Activated naive CD4-positive, alpha-beta T cell (primary cell): Measurements from ENCODE around the gene GNAL.

ENCODE experiments used
- DNase-seq, 4 experiments: peaks; one replicate each; lab custom pipeline; 2025; lab: John Stamatoyannopoulos, UW

The GNAL gene

GRCh38 chr18:11809895-11810294 is 120.8 kb downstream of the GNAL start:
- no peak for DNase-seq

DNA sequence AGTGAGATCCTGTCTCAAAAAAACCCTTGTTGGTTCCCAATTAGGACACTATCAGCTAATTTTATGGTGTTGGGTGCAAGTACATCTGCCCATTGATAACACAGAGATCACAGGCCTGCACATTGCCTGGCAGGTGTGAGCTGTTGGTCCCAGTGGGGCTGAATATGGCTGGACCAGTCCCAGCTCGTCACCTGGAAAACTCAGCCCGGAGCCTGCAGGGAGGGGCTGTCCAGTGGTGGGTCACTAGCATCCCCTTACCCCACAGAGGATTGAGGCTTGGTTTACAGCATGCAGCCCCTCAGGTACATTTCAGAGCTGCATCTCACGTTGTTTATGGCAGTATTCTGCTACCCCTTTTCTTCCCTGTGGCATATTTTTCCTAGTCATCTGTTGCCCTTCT is 121.3 kb downstream of the GNAL start:
- no peak for DNase-seq

DNA sequence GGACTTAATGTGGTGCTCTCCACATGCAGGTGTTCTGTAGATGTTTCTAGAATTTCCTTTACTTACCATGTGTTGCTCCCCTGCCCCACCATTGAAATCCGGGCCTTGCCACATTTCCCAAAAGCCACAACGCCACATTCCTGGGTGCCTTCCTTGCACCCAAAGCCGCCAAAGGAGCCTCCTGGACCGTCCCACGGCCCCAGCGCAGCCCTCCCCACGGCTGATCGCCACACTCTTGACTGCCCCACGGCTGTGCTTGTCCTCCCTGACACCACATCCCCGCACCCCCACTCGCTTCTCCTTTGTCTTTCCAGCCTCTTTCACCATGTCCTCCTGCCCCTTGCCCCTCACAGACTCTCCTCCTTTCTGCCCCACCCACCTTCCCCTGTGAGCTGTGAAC is 121.9 kb downstream of the GNAL start:
- DNase-seq, result no peak

DNA sequence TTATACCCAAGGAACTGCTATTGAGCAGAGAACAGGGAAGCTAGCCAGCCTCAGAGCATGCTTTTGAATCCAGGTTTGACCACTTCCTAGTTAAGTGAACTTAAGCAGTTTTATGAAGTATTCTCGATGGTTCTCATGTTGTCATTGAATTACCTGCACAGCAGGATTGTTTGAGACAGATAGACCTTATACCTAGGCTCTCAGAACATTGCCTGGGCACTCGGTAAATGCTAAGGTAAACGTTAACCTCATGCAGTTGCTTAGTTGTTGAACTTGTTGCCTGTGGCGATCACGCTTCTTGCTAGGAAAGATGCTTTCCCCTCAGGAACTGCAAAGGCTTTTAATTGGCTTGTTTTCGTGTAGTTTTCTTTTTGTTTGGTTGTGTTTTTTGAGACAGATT is 128.2 kb downstream of the GNAL start:
- DNase-seq, result no peak

DNA sequence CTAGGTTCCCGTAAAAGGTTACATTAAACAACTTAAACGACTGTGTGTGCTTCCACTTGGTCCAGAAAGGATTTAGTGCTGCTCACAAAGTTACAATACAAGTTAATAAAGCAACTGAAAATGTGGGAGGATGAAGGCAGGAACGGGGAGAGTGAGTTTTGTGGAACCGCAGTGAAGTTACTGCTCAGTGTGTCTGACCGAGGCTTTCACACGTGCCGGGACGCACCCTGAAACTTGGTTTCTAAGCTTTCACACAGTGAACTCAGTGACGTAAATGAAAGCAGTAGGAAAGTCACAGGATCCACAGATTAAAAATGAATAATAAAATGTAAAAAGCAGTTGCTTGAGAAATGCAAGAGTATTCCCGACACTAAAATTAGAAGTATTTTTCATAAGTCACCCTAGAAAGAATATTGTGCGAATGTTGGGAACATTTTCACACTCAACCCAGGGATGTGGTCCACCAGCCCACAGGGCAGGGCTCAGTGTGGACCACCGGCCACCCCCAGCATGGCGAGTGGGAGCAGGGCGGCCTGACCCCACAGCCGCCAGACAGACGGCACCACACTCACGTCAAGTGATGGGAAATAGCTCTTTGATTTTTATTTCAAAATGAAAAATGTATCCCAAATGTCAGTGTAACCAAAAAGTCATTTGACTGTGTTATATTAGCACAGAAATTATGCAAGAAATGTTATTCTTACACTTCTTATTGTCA is 129.6 kb downstream of the GNAL start:
- no peak for DNase-seq

DNA sequence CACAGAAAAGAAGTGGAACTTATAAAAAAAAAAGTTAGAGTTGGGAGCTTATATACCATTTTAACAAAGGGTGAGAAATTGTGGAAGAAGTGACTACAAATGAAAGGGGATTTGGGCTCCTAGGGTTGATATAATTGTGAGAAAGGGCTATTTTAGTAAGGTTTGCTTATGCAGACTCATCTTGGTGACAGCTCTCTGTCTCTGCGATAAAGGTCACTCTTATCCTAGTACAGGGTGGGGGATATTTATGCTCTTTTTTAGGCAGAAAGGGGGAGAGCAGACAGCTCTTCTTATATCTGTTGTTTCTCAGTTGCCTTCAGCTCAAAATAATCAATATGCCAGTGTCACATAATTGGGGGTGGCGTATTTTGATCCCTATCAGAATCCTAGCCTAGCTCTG is 130.9 kb downstream of the GNAL start:
- DNase-seq, result no peak

DNA sequence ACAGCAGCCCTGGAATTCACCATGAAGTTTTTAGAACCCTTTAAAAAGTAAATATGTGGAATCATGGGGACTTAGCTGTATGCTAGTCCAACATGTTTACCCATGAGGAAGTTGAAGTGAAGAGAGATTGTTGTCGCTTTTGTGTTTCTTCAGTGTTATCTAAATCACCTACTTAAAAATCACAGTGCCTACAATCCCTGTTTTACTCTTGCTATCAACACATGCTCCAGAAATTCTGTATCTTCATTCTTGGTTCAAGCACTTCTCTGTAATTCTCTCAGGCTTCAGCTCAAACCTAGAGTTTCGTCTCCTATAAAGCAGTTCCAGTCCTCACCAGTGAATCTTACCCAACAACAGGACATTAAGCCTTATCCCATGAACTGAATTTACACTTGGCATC is 131.6 kb downstream of the GNAL start:
- DNase-seq, result no peak

DNA sequence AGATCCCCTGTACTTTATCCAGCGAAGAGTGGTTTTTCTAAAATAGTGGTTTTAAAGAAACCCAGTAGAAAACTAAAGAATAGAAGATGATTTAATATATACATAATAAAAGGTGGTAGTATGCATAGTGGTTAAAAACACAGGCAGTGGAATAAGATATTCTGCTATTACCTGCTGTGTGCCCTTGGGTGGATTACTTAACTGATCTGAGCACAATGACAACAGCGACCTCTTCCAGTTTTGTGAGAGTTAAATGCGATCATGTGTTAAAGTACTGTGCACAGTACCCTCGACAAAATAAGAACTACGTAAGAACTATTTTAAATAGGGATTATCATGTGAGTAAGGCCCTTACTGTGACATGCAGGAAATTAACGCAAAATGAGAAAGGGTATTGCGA is 132.1 kb downstream of the GNAL start:
- no peak for DNase-seq

GRCh38 chr18:11821643-11822237 is 132.7 kb downstream of the GNAL start:
- DNase-seq, result no peak

DNA sequence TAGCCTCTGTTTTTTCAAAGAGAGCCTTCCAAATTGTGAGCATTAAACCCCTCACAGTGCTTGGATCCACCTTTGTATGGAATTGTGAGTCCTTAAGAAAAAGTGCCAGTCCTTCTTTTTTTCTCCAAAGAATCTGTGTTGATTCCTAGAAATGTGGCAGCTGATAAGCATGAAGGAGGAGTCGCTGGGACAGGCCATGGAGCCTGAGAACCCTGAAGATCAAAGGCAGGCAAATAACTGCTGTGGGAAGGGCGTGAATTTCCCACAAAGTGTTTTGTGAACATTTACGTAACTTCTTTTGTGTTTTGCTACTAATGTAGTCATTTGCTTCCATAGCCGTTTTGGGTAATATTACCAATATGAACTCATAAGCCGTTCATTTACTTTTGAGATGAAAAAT is 134.5 kb downstream of the GNAL start:
- no peak for DNase-seq

GRCh38 chr18:11826836-11827235 is 137.8 kb downstream of the GNAL start:
- DNase-seq, result no peak

- no peak for DNase-seq
Measured at GRCh38 chr18:11828786-11829432, 139.8 kb downstream of the GNAL start.

GRCh38 chr18:11830585-11830984 is 141.5 kb downstream of the GNAL start:
- DNase-seq, result no peak

GRCh38 chr18:11831921-11832320 is 142.9 kb downstream of the GNAL start:
- no peak for DNase-seq

DNA sequence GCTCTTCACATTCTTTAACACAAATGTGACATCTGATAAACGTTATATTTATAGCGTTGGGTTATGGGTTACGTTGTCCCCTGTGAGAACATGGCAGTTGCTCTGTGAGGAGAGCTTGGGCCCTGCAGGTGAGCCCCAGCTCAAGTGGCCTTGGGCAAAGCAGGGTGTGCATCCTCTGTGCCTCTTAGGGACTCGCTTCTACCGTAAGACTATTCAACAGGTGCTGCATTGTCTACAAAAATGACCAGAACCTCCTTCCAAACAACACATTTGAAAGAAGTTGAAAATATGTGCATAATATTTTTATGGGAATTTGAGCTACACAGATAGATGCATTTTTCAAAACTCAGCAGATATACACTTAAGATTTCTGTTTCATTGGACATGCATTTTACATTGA is 145.7 kb downstream of the GNAL start:
- DNase-seq, result no peak

GRCh38 chr18:11839556-11839955 is 150.5 kb downstream of the GNAL start:
- DNase-seq, result no peak

DNA sequence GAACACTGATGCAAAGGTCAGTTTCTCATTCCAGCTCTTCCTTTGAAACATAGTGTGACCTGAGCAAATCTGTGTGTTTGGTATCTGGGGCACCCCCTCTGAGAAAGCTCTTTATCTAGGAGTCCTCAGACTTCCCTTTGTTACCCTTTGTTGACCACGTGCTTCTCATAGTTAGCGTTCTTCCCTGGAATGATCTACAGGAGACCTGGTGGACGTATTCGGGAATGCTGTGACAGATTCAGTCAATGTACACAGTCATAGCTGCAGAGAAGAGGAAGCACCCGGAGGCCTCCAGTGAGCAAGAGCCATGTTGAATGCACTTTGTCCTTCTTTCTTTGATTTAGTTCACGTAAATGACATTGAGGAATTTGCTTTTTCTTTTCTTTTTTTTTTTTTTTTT is 151.4 kb downstream of the GNAL start:
- no peak for DNase-seq

GRCh38 chr18:11842562-11842961 is 153.5 kb downstream of the GNAL start:
- DNase-seq, result no peak

- no peak for DNase-seq
Measured at GRCh38 chr18:11844436-11844835, 155.4 kb downstream of the GNAL start.

DNA sequence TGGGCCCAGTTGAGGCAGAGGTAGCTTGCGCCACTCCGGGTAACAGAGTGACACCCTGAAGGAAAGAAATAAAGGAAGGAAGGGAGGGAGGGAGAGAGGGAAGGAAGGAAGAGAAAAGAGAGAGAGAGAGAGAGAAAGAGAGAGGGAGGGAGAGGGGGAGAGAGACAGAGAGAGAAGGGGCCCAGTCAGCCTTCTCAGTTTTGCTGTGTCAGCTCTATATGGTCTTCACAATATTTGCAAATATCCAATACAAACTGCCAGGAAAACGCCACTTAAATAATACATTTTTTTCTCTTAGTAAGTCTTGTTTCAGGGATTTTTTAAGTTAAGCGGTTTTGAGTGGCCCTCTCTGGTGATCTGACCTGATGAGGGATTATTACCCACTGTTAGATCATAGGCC is 156.6 kb downstream of the GNAL start:
- DNase-seq, result no peak

- DNase-seq, result no peak
Measured at GRCh38 chr18:11847811-11848210, 158.7 kb downstream of the GNAL start.

GRCh38 chr18:11849279-11849678 is 160.2 kb downstream of the GNAL start:
- no peak for DNase-seq

- DNase-seq, result peak in 3 of 4 experiments; percentile 11 to 41 (median 22)
Measured at GRCh38 chr18:11849841-11850634, 161.0 kb downstream of the GNAL start.
